NCI-H1694 (cell line): Measurements from ENCODE around the gene FAM229A.
"Not testable (repeated sequence)": the region's sequence is repeated elsewhere in the genome, so short reads cannot be mapped to it uniquely, and the experiment has no call there.

Source experiments
- DNase-seq: peaks from one replicate; lab custom pipeline; 2025; lab: John Stamatoyannopoulos, UW

Gene FAM229A

GRCh38 chr1:32362474-32363313 is at the start of gene FAM229A, which contains the start of gene TSSK3:
FAM229A (minus strand) TSS chr1:32362485; CDS start chr1:32362091, 394 bp downstream.
TSSK3 (plus strand) TSS chr1:32362539; CDS start chr1:32362702, 163 bp downstream.
- DNase-seq = no peak

GRCh38 chr1:32411261-32411660 is 49.0 kb upstream of the FAM229A start:
- DNase-seq = no peak

GRCh38 chr1:32406629-32407111 is 44.4 kb upstream of the FAM229A start:
- no peak for DNase-seq

- DNase-seq = no peak
These were observed 43.6 kb upstream of the FAM229A start for GRCh38 chr1:32405672-32406467.

- DNase-seq = no peak
These were observed 42.7 kb upstream of the FAM229A start for GRCh38 chr1:32404946-32405345.

GRCh38 chr1:32400876-32401631 is 38.8 kb upstream of the FAM229A start:
- peak; percentile 68 for DNase-seq

GRCh38 chr1:32399843-32400242 is 37.6 kb upstream of the FAM229A start:
- DNase-seq = no peak

GRCh38 chr1:32398401-32398800 is 36.1 kb upstream of the FAM229A start:
- DNase-seq = no peak

- DNase-seq = not testable (repeated sequence)
These were observed 34.2 kb upstream of the FAM229A start for GRCh38 chr1:32396524-32396923.

GRCh38 chr1:32394890-32395432 is 32.7 kb upstream of the FAM229A start:
- no peak for DNase-seq

GRCh38 chr1:32394141-32394889 is 32.0 kb upstream of the FAM229A start, which contains the start of gene BSDC1:
BSDC1 (minus strand) TSS chr1:32394441; CDS start chr1:32394414, 27 bp downstream.
- DNase-seq = peak; percentile 96

GRCh38 chr1:32393832-32394140 is 31.5 kb upstream of the FAM229A start:
- DNase-seq = no peak

- DNase-seq = no peak
These were observed 30.9 kb upstream of the FAM229A start for GRCh38 chr1:32393136-32393535.

GRCh38 chr1:32392325-32392724 is 30.0 kb upstream of the FAM229A start:
- DNase-seq = no peak

GRCh38 chr1:32390904-32391870 is 28.9 kb upstream of the FAM229A start:
- no peak for DNase-seq

- DNase-seq = no peak
These were observed 26.4 kb upstream of the FAM229A start for GRCh38 chr1:32388641-32389040.

GRCh38 chr1:32386676-32387392 is 24.5 kb upstream of the FAM229A start:
- DNase-seq = no peak

- DNase-seq = no peak
These were observed 17.8 kb upstream of the FAM229A start for GRCh38 chr1:32380057-32380456.

GRCh38 chr1:32377541-32378220 is 15.4 kb upstream of the FAM229A start:
- no peak for DNase-seq
